ENCODE results near the gene BEST3.

The BEST3 gene

DNA sequence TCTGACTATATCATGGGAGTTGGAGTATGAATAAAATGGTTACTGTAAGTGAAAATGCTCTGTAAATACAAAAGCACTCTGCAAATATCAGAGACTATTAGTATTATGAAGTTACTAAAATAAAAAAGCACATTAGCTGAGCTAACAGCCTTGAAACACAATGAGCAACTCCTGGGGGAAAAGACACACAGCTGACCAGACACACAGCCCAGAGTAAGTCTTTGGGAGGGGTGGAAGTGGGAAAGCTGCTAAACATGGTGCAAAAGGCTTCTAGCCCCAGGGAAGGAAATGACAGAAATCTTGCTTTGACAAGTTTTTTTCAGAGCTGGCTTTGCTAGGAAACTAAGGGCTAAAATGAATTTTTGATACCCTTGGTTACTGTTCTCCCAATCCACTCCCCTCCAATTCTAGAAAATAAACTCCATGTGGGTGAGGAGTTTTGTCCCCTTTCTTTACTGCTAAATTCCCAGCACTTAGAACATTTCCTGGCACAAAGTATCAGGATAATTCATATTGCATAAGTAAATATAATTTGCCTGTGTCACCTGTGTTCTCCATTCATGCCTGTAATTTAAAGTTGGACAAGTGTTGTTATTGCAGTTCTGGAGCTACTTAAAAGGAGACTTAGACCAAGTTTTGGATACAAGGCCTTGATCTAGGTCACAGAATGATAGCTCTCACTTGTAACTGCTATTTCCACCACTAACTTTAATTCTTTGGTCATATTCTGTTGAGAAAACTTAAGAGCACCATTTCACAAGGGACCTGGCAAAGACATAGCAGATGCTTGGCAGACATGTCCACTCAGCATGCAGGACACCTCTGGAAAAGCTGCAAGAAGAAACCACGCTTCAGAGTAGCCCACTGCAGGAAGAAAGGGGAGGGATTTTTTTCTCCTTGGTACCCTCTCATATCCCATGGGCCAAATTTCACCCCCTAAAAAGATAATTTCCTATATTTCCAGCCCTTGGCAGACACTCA, 20.5 kb upstream of the BEST3 start:
- Histone ChIP-seq H3K27me3 (no peaks in the 10 kb centered on the region), H3K9ac (no peak overlapping the region), H4K20me1 (no peaks in the 10 kb centered on the region), H3K4me3 (no peak overlapping the region), H3K4me1 (peaks cover 0 to 6% (median 0%) of the 10 kb centered on the region in 10 experiments; a peak in 2 of 20 replicates), H3K36me3 (no peaks in the 10 kb centered on the region), H3K9me3 (replicated peaks in 1 of 11) (no peaks in the 10 kb centered on the region), H3K27ac (no peak overlapping the region), H3K4me2 (peak overlapping the region in 2 of 11 experiments; percentile 1 to 20; a peak in 1 of 22 replicates)
- TF ChIP-seq Cebpa-rat (IDR thresholded peaks at IDR 0.05), result no peak

DNA sequence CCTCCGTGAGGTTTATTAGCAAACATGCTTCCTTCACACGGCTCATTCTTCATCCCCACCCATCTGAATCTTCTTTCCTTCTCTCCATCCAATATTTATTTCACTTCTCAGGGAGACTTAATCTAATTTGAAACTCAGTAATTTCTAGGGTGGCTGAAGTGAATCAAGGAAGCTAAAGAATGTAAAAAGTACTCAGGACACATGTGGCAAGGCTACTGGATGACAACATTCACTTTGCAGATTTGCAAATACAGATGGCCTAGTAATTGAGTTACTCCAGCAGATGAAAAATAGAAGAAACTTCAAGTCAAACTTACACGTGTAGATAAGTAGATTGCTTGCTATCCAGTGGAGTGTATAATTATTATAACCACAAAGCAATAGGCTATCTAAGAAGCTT, 15.4 kb upstream of the BEST3 start:
- H3K4me1 ChIP-seq, result peaks cover 0 to 5% (median 0%) of the 10 kb centered on the region in 10 experiments; a peak in 2 of 20 replicates
- no peak for TF ChIP-seq Cebpa-rat (IDR thresholded peaks at IDR 0.05)

DNA sequence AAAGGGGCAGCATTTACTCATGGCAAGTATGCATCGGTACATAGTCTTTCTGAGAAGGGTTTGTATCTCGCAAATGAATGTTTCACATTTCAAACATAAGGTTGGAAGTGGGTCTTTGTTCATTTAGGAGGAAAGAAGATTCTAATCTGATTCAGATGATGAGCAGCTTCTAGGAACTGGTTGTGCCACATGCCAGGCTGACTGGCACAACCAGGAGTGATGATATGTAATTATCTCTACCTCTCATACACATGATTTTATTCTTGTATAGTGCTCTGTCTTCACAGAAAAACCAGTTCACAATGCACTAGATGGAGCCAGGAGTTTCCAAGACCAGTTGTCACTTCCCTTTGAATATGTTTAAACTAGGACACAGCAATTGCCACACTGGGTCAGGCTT, 13.7 kb upstream of the BEST3 start:
- Histone ChIP-seq H3K9ac (no peak overlapping the region), H3K9me3 (replicated peaks in 1 of 11) (peaks cover 0 to 12% (median 0%) of the 10 kb centered on the region in 11 experiments; a peak in 3 of 22 replicates), H3K4me2 (no peak overlapping the region), H3K27me3 (no peaks in the 10 kb centered on the region), H3K27ac (no peak overlapping the region), H3K4me3 (no peak overlapping the region), H3K36me3 (no peaks in the 10 kb centered on the region), H3K4me1 (no peaks in the 10 kb centered on the region), H4K20me1 (no peaks in the 10 kb centered on the region)
- TF ChIP-seq Cebpa-rat (IDR thresholded peaks at IDR 0.05), result no peak

More for the DNA sequence above, 15.4 kb upstream of the BEST3 start:
- Histone ChIP-seq H3K27me3 (no peaks in the 10 kb centered on the region), H3K9me3 (replicated peaks in 1 of 11) (peaks cover 0 to 3% (median 0%) of the 10 kb centered on the region in 11 experiments; a peak in 1 of 22 replicates), H3K36me3 (no peaks in the 10 kb centered on the region), H4K20me1 (no peaks in the 10 kb centered on the region), H3K27ac (no peak overlapping the region), H3K4me3 (no peak overlapping the region), H3K4me2 (no peak overlapping the region), H3K9ac (no peak overlapping the region)

DNA sequence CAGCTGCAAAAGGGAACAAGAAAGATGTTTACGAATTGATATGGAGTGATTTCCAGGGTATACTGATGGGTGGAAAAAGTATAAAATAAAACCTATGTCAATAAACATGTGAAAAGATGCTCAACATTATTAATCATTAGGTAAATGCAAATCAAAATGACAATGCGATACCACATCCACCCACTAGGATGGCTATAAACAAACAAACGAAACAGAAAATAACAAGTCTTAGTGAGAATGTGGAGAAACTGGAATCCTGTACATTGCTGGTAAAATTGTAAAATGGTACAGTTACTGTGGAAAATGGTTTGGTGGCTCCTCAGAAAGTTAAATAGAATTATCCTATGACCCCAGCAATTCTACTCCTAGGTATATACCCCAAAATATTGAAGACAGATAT, 9.5 kb upstream of the BEST3 start:
- Histone ChIP-seq H3K36me3 (no peaks in the 10 kb centered on the region), H3K9me3 (replicated peaks in 1 of 11) (peaks cover 0 to 12% (median 0%) of the 10 kb centered on the region in 11 experiments; a peak in 3 of 22 replicates), H4K20me1 (no peaks in the 10 kb centered on the region), H3K4me1 (no peaks in the 10 kb centered on the region), H3K27ac (no peak overlapping the region), H3K4me3 (no peak overlapping the region), H3K27me3 (no peaks in the 10 kb centered on the region), H3K9ac (no peak overlapping the region), H3K4me2 (no peak overlapping the region)
- TF ChIP-seq Cebpa-rat (IDR thresholded peaks at IDR 0.05), result no peak

DNA sequence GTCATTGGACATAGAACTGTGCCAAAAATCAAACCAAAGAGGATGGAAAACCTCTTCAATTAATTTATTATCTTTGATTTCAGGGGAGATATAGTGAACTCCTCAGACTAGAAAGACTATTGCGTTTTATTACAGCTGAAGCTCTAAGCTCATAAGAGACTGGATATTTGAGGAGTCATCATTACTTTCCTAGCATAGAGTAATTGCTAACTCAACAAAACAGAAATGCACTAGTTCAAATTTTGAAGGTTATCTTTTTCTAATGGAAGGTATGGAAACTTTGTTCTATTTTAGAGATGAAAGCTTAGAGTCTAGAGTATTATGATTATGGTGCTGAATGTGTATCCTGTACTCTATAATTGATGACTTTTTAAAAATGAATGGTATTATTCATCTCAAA, 5.3 kb upstream of the BEST3 start:
- Histone ChIP-seq H3K27ac (no peak overlapping the region), H3K4me2 (no peak overlapping the region), H3K36me3 (no peaks in the 10 kb centered on the region), H3K27me3 (no peaks in the 10 kb centered on the region), H3K4me3 (no peak overlapping the region), H3K9ac (no peak overlapping the region), H3K4me1 (no peaks in the 10 kb centered on the region; a peak in 1 of 20 replicates), H4K20me1 (no peaks in the 10 kb centered on the region), H3K9me3 (replicated peaks in 1 of 11) (peaks cover 0 to 9% (median 0%) of the 10 kb centered on the region in 11 experiments; a peak in 2 of 22 replicates)
- TF ChIP-seq Cebpa-rat (IDR thresholded peaks at IDR 0.05), result no peak

DNA sequence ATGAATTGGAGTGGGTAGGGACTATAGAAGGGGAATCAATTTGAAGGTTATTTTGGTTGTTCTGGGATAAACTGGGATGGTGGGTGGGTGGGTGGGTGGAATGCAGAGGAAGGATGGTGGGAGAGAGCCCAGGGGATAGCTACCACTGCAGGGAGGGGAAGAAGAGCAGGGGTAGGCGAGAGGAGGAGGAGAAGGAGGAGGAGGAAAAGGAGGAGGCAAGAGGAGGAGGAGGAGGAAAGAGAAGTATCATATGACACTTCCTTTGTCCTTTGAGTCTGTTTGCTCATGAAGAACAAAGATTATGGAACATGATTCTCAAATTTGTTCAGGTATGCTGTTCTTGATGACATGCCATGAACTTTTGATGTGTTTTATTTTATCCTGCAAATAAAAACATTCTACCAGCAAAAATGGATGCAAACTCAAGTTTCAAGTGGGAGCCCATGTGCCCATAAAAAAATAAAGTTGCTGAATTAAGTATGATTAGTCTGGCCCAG, 4.1 kb upstream of the BEST3 start:
- Histone ChIP-seq H4K20me1 (no peaks in the 10 kb centered on the region), H3K4me1 (peaks cover 0 to 4% (median 0%) of the 10 kb centered on the region in 10 experiments; a peak in 1 of 20 replicates), H3K4me2 (no peak overlapping the region), H3K27me3 (no peaks in the 10 kb centered on the region), H3K9me3 (replicated peaks in 1 of 11) (no peaks in the 10 kb centered on the region), H3K4me3 (no peak overlapping the region), H3K9ac (no peak overlapping the region), H3K36me3 (no peaks in the 10 kb centered on the region), H3K27ac (no peak overlapping the region)
- TF ChIP-seq Cebpa-rat (IDR thresholded peaks at IDR 0.05), result no peak

DNA sequence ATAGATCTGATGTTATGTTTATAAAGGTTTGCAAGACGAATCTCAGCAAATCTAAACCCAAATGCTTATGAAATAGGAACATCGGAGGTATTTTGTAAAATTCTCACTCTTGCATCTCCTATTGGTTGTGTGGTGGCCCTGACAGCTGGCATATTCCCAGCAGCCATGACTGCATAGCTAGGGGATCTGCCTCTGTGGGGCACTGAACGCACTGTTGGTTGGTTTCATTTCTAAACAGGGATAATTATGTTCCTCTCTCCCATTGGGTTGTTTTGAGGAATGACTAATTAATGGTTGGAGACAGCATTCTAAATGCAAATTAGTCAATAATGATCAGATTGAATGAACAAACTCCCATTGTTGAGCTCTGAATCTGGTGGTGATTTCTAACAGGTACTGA, 2.7 kb upstream of the BEST3 start:
- H3K4me1 ChIP-seq, result peaks cover 0 to 4% (median 0%) of the 10 kb centered on the region in 10 experiments; a peak in 1 of 20 replicates

DNA sequence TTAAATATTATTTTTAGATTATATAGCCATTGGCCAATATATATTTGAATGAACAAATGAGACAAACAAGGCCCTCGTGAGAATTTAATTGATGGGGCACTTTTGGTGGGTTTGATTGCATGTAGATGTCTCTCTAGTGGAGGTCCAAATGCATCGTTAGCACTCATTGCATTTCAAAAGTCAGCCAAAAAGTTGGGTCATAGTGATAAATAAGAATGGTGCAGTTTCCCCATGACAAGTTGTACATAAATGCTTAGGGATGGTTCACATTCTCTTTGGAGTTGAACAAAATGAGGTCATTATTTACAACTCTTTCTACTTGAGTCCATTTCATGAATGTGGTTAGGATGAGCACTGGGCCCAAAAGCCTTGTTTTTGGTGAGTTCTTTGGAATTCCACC, 1.0 kb downstream of the BEST3 start:
- Histone ChIP-seq H3K27me3 (no peaks in the 10 kb centered on the region), H3K27ac (no peak overlapping the region), H4K20me1 (no peaks in the 10 kb centered on the region), H3K9ac (no peak overlapping the region), H3K4me1 (peaks cover 0 to 4% (median 0%) of the 10 kb centered on the region in 10 experiments; a peak in 1 of 20 replicates), H3K9me3 (replicated peaks in 1 of 11) (no peaks in the 10 kb centered on the region), H3K4me2 (no peak overlapping the region), H3K36me3 (no peaks in the 10 kb centered on the region), H3K4me3 (no peak overlapping the region)
- no peak for TF ChIP-seq Cebpa-rat (IDR thresholded peaks at IDR 0.05)

More for the DNA sequence above, 2.7 kb upstream of the BEST3 start:
- Histone ChIP-seq H3K9me3 (replicated peaks in 1 of 11) (no peaks in the 10 kb centered on the region), H3K27me3 (no peaks in the 10 kb centered on the region), H3K27ac (no peak overlapping the region), H3K4me2 (no peak overlapping the region), H3K36me3 (no peaks in the 10 kb centered on the region), H3K9ac (no peak overlapping the region), H3K4me3 (no peak overlapping the region), H4K20me1 (no peaks in the 10 kb centered on the region)
- TF ChIP-seq Cebpa-rat (IDR thresholded peaks at IDR 0.05), result no peak

DNA sequence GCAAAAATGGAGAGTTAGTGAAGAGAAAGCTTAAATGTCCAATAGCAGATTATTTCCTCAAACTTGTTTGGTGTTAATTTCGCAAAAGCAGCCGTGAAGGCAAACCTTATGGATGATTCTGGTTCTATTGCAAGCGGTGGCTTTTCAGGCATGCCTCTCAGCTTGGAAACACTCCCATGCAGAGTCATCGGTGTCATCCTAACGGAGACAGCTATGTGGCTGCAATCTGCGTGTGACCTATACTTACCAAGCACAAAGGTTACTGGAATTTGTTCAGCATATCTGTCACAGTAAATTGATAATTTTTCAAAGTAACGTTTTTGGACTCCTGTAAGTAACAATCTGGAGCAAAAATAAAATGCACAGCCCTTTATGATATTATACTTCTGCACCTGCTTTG, 5.0 kb downstream of the BEST3 start:
- Histone ChIP-seq H3K36me3 (no peaks in the 10 kb centered on the region), H3K4me3 (no peak overlapping the region), H4K20me1 (no peaks in the 10 kb centered on the region), H3K9ac (no peak overlapping the region), H3K27ac (no peak overlapping the region), H3K4me2 (no peak overlapping the region), H3K27me3 (no peaks in the 10 kb centered on the region), H3K9me3 (replicated peaks in 1 of 11) (no peaks in the 10 kb centered on the region), H3K4me1 (peaks cover 0 to 6% (median 2%) of the 10 kb centered on the region in 10 experiments; a peak in 8 of 20 replicates)
- no peak for TF ChIP-seq Cebpa-rat (IDR thresholded peaks at IDR 0.05)
